AG08395 (cell line): Measurements from ENCODE around the gene SPG11.
"Not testable (repeated sequence)": the region's sequence is repeated elsewhere in the genome, so short reads cannot be mapped to it uniquely, and the experiment has no call there.

ENCODE experiments used
- DNase-seq: peaks from one replicate; pipeline ENCODE4 v3.0.0; 2012; ENCODE audit warnings: mixed read lengths, low spot score

The SPG11 gene, protein sequence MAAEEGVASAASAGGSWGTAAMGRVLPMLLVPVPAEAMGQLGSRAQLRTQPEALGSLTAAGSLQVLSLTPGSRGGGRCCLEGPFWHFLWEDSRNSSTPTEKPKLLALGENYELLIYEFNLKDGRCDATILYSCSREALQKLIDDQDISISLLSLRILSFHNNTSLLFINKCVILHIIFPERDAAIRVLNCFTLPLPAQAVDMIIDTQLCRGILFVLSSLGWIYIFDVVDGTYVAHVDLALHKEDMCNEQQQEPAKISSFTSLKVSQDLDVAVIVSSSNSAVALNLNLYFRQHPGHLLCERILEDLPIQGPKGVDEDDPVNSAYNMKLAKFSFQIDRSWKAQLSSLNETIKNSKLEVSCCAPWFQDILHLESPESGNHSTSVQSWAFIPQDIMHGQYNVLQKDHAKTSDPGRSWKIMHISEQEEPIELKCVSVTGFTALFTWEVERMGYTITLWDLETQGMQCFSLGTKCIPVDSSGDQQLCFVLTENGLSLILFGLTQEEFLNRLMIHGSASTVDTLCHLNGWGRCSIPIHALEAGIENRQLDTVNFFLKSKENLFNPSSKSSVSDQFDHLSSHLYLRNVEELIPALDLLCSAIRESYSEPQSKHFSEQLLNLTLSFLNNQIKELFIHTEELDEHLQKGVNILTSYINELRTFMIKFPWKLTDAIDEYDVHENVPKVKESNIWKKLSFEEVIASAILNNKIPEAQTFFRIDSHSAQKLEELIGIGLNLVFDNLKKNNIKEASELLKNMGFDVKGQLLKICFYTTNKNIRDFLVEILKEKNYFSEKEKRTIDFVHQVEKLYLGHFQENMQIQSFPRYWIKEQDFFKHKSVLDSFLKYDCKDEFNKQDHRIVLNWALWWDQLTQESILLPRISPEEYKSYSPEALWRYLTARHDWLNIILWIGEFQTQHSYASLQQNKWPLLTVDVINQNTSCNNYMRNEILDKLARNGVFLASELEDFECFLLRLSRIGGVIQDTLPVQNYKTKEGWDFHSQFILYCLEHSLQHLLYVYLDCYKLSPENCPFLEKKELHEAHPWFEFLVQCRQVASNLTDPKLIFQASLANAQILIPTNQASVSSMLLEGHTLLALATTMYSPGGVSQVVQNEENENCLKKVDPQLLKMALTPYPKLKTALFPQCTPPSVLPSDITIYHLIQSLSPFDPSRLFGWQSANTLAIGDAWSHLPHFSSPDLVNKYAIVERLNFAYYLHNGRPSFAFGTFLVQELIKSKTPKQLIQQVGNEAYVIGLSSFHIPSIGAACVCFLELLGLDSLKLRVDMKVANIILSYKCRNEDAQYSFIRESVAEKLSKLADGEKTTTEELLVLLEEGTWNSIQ (N-terminal part only)

DNA sequence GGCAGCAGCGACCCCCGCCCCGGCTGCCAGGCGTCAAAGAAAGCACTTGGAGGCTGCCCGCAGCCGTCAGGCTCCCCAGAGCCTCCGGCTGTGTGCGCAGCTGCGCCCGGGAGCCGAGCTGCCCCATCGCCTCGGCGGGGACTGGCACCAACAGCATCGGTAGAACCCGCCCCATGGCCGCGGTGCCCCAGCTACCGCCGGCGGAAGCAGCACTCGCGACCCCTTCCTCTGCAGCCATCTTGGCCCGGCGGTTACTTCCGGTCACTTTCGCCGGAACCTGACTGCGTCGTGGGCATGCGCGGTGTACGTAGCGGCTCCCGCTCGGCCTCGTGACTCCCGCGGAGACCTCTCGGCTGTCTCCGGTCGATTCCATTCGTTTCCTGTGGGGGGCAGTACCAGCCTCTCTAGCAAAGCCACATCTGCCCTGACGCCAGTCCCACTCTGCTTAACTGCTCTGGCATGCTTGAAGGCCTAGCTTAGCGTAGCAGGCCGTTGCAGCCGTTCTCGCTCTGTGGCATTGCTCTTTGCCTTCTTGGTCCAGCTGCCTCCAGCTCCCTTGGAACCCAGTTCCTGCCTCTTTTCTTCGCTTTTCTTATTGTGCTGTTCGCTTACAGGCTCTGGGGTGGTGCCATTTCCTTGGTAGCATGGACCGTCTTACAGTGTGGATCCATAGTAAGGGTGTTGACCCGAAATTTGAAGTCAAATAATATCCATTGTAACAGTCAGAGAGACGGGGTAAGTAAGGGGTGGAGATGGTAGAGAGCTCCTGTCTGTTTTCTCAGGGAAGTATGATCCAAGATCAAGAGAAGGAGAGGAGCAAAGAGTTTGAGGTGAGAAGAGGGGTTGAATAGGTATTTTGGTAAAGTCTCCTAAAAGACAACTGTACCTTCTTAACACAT is at the start of gene SPG11:
Gene SPG11, minus strand, starts transcription at position 253 of the 899 bp plus-strand sequence. Its CDS starts 15 bp downstream, at position 238.
- peak; percentile 98 for DNase-seq

DNA sequence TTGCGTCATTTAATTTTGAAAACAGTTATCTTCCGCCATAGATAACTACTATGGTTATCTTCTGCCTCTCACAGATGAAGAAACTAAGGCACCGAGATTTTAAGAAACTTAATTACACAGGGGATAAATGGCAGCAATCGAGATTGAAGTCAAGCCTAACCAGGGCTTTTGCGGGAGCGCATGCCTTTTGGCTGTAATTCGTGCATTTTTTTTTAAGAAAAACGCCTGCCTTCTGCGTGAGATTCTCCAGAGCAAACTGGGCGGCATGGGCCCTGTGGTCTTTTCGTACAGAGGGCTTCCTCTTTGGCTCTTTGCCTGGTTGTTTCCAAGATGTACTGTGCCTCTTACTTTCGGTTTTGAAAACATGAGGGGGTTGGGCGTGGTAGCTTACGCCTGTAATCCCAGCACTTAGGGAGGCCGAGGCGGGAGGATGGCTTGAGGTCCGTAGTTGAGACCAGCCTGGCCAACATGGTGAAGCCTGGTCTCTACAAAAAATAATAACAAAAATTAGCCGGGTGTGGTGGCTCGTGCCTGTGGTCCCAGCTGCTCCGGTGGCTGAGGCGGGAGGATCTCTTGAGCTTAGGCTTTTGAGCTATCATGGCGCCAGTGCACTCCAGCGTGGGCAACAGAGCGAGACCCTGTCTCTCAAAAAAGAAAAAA is 49.0 kb upstream of the SPG11 start:
- peak; percentile 54 for DNase-seq

DNA sequence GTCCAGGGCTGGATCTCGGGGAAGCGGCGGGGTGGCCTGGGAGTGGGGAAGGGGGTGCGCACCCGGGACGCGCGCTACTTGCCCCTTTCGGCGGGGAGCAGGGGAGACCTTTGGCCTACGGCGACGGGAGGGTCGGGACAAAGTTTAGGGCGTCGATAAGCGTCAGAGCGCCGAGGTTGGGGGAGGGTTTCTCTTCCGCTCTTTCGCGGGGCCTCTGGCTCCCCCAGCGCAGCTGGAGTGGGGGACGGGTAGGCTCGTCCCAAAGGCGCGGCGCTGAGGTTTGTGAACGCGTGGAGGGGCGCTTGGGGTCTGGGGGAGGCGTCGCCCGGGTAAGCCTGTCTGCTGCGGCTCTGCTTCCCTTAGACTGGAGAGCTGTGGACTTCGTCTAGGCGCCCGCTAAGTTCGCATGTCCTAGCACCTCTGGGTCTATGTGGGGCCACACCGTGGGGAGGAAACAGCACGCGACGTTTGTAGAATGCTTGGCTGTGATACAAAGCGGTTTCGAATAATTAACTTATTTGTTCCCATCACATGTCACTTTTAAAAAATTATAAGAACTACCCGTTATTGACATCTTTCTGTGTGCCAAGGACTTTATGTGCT is 48.4 kb upstream of the SPG11 start:
- peak; percentile 17 for DNase-seq

DNA sequence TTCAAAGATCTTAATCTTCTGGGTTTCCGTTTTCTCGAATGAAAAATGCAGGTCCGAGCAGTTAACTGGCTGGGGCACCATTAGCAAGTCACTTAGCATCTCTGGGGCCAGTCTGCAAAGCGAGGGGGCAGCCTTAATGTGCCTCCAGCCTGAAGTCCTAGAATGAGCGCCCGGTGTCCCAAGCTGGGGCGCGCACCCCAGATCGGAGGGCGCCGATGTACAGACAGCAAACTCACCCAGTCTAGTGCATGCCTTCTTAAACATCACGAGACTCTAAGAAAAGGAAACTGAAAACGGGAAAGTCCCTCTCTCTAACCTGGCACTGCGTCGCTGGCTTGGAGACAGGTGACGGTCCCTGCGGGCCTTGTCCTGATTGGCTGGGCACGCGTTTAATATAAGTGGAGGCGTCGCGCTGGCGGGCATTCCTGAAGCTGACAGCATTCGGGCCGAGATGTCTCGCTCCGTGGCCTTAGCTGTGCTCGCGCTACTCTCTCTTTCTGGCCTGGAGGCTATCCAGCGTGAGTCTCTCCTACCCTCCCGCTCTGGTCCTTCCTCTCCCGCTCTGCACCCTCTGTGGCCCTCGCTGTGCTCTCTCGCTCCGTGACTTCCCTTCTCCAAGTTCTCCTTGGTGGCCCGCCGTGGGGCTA is 47.8 kb upstream of the SPG11 start, which contains the start of the genes B2M and PATL2:
Gene B2M, plus strand, starts transcription at position 422 of the 647 bp plus-strand sequence. Its CDS starts 30 bp downstream, at position 452.
Gene PATL2, minus strand, starts transcription at position 228 of the 647 bp plus-strand sequence. CDS start 34,833 bp downstream, outside the sequence.
- peak; percentile 97 for DNase-seq

DNA sequence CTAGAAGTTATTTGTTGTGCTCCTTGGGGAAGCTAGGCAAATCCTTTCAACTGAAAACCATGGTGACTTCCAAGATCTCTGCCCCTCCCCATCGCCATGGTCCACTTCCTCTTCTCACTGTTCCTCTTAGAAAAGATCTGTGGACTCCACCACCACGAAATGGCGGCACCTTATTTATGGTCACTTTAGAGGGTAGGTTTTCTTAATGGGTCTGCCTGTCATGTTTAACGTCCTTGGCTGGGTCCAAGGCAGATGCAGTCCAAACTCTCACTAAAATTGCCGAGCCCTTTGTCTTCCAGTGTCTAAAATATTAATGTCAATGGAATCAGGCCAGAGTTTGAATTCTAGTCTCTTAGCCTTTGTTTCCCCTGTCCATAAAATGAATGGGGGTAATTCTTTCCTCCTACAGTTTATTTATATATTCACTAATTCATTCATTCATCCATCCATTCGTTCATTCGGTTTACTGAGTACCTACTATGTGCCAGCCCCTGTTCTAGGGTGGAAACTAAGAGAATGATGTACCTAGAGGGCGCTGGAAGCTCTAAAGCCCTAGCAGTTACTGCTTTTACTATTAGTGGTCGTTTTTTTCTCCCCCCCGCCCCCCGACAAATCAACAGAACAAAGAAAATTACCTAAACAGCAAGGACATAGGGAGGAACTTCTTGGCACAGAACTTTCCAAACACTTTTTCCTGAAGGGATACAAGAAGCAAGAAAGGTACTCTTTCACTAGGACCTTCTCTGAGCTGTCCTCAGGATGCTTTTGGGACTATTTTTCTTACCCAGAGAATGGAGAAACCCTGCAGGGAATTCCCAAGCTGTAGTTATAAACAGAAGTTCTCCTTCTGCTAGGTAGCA is 47.0 kb upstream of the SPG11 start:
- no peak for DNase-seq

DNA sequence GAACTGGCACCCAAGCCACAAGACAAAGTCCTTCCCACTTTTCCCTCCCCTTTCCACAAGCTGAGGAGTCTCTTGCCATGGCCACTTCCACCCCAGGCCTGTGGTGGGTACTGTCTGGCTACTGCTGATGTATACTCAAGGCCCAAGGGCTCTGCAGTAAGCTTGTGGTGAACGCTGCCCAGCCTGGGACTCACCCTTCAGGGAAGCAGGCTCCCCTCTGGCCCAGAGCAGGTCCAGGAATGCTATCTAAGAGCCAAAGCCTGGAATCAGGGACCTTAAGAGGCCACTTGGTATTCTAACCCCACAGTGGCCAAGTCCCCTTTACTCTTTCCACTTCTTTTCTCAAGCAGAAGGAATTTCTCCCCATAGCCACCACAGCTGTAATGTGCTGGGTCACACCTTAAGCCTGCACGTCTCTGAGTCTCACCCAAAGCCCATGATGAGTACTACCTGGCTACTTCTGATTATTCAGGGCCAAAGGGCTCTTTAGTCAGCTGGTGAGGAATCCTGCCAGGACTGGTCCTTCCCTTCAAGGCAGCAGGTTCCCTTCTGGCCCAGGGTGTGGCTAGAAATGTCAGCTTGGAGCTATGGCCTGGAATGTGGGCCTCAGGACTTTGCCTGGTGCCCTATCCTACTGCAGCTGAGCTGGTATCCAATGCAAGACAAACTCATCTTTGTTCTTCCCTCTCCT is 43.6 kb upstream of the SPG11 start:
- no peak for DNase-seq

DNA sequence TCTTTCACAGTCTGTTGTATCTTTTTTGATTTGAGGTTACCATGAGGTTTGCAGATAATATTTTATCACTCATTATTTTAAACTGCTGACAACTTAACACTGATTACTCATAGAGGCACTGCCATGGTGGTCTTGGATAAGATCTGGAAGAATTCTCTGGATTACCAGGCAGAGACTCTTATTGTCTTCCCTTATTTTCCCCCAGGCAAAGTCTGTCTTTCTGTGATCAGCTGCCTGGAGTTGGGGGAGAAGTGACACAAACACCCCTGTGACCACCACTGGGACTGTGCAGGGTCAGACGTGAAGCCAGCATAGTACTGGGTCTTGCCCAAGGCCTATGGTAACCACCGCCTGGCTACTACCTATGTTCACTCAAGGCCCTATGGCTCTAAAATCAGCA is 42.9 kb upstream of the SPG11 start:
- no peak for DNase-seq

DNA sequence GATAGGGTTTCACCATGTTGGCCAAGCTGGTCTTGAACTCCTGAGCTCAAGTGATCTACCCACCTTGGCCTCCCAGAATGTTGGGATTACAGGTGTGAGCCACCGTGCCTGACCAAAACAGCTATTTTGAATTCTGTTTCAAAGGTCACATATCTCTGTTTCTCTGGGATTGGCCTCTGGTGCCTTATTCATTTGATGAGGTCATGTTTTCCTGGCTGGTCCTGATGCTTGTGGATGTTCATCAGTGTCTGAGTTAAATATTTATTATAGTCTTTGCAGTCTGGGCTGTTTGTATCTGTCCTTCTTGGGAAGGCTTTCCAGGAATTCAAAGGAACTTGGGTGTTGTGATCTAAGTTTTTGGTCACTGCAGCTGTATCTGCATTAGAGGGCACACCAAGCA is 42.5 kb upstream of the SPG11 start:
- no peak for DNase-seq

DNA sequence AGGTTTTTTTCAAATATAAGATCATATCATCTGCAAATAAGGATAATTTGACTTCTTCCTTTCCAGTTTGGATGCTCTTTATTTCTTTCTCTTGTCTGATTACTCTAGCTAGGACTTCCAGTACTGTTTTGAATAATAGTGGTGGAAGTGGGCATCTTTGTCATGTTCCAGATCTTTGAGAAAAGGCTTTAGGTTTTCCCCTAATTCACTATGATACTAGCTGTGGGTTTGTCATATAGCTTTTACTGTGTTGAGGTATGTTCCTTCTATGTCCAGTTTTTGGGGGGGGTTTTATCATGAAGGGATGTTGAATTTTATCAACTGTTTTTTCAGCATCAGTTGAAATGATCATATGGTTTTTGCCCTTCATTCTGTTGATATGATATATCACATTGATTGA is 37.2 kb upstream of the SPG11 start:
- DNase-seq = not testable (repeated sequence)

DNA sequence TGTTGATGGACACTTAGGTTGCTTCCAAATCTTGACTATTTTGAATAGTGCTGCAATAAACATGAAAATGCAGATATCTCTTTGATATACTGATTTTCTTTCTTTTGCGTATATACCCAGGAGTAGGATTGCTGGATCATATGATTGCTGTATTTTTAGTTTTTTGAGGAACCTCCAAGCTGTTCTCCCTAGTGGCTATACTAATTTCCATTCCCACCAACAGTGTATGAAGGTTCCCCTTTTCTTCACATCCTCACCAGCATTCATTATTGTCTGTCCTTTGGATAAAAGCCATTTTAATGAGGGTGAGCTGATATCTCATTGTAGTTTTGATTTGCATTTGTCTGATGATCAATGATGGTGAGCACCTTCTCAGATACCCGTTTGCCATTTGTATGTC is 35.2 kb upstream of the SPG11 start:
- no peak for DNase-seq

DNA sequence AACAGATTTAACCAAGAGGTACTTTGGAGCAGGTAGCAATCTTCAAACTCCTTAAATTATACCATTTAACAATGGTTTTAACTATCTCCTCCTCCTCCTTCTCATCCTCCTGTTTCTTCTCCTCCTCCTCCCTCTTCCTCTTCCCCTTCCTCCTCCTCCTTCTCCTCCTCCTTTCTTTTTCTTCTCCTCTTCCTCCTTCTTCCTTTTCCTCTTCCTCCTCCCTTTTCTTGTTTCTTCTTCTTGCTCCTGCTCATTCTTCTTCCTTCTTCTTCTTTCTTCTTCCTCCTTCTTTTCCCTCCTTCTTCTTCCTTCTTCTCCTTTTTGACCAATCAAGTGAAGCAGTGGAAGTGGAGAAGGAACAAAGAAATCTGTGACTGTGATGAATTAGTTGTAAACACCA is 33.6 kb upstream of the SPG11 start:
- no peak for DNase-seq

DNA sequence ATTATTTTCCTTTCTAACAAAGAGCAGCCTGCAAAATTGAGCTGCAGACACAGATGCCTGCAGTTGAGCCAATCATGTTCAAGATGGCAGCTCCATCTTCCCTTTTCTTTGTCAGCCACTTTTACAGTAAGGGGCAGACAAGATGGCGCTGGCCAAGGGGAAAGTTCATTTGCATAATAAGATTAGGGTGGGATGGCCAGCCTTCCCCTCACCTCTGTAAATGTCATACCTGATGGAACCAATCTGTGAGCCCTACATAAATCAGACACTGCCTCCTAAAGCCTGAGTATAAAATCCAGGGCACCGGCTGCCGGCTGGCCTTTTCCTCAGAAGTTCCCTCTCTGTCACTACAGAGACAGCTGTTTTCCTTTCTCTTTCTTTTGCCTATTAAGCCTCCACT is 31.8 kb upstream of the SPG11 start:
- DNase-seq = no peak

DNA sequence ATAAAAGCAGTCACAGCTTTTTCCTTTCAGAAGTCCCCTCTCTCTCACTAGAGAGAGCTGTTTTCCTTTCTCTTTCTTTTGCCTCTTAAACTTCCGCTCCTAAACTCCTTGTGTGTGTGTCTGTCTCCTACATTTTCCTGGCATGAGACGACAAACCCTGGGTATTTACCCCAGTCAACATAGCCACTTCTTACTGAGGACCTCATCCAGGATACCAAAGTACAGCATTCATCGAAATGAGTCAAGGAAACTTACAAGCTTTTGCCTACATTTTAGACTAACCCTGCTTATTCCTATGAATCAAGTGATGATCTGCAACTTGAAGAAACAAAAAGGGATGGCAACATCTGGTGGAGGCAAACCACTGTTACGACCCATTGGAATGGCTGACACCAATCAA is 31.0 kb upstream of the SPG11 start:
- DNase-seq = no peak

DNA sequence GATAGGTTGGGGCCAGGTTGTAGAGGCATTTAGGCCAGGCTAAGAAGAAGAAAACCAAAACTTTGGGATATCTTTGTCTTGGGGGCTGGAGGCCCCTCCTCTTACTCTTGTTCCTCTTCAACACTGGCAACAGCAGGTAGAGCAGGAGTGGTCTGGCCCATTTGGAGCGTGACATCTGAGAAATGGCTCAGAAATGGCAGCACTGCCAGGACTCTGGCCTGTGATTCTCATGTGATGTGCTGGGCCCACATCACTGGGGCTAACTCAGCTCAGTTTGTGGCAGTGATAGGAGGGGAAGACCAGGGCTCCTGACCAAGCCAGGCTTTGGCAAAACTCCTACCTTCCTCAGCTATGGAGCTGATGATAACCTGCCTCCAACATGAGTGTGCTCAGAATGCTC is 29.2 kb upstream of the SPG11 start:
- DNase-seq = no peak

DNA sequence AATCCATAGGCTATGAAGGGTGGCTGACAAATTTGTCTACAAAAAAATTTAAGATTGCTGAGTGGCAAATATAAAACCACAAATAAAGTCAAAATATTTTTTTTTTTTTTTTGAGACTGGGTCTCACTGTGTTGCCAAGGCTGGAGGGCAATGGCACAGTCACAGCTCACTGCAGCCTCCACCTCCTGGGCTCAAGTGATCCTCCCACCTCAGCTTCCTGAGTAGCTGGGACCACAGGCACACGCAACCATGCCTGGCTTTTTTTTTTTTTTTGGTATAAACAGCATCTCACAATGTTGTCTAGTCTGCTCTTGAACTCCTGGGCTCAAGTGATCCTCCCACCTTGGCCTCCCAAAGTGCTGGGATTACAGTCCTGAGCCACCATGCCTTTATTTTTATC is 26.8 kb upstream of the SPG11 start:
- not testable (repeated sequence) for DNase-seq

DNA sequence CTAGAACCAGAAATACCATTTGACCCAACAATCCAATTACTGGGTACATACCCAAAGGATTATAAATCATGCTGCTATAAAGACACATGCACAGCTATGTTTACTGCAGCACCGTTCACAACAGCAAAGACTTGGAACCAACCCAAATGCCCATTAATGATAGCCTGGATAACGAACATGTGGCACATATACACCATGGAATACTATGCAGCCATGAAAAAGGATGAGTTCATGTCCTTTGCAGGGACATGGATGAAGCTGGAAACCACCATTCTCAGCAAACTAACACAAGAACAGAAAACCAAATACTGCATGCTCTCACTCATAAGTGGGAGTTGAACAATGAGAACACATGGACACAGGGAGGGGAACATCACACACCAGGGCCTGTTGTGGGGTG is 25.9 kb upstream of the SPG11 start:
- DNase-seq = not testable (repeated sequence)

DNA sequence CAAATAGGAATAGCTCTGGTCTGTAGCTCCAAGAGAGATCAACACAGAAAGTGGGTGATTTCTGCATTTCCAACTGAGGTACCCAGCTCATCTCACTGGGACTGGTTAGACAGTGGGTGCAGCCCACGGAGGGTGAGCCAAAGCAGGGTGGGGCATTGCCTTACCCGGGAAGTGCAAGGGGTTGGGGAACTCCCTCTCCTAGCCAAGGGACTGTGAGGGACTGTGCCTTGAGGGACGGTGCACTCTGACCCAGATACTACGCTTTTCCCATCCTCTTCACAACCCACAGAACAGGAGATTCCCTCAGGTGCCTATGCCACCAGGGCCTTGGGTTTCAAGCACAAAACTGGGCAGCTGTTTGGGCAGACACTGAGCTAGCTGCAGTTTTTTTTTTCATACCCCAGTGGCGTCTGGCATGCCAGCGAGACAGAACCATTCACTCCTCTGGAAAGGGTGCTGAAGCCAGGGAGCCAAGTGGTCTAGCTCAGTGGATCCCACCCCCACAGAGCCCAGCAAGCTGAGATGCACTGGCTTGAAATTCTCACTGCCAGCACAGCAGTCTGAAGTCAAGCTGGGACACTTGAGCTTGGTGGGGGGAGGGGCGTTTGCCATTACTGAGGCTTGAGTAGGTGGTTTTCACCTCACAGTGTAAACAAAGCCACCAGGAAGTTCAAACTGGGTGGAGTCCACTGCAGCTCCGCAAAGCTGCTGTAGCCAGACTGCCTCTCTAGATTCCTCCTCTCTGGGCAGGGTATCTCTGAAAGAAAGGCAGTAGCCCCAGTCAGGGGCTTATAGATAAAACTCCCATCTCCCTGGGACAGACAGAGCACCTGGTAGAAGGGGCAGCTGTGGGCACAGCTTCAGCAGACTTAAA is 19.6 kb upstream of the SPG11 start:
- DNase-seq = not testable (repeated sequence)
